Renal cortex interstitium (tissue), 11 donors: ENCODE results near the gene KRTAP10-3. TPM values are rescaled to one million over a fixed set of nuclear protein-coding genes. Genes with fewer than 3 reads are reported as not detected.

Source experiments
- DNase-seq, 11 donors: peaks; one replicate each; pipeline ENCODE4 v3.0.0-alpha.2; 2013; ENCODE audit warnings: low read depth in 9 of 11, low spot score in 4 of 11; ENCODE audit errors: extremely low read depth in 1 of 11
- polyA plus RNA-seq, 3 donors: library from polyadenylated mRNA; unstranded; fragments of 120-200 nt; gene quantifications; one replicate each; pipeline ENCODE4 v1.2.1, GENCODE V29; 2013; ENCODE audit not compliant: insufficient read length in 3 of 3

The KRTAP10-3 gene
- polyA plus RNA-seq, 3 donors: not detected

- DNase-seq: no peak
Observed at GRCh38 chr21:44522753-44523204, 35.8 kb downstream of the KRTAP10-3 start.

DNA sequence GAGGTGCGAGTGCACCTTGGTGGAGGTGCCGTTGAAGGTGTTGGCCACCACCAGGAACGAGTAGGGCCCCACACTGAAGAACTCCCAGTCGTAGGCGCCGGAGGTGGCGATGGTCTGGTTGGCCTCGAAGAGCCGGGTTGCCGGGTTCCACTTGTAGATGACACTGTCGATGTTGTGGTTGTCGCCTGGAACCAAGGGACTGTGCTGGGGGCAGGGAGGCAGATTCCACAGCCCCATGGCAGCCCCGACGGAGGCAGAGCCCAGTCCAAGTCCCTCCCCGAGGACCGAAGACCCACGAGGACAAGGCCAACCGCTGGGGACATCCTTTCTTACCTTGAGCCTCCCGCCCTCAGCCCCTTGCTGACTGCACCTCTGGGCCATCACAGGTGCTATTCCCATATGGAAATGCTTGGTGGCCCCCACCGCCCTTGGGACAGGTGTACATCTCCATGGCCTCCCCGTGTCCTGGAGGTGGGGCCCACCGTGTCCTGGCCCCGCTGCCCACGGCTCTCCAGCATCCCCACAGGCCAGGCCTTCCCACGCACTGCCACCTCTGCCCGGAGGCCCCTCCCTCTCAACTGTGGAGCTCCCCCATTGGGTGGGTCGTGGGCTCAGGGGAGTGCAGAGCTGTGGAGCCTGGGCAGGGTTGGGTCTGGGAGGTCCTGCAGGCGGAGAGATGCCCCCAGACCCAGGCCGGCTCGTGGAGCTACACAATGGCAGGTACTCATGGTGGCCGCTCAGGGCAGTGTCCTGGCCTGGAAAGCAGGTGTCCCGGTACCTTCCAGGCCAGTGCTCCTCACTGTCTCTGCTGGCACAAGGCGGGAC lies 36.5 kb downstream of the KRTAP10-3 start:
- no peak for DNase-seq

DNA sequence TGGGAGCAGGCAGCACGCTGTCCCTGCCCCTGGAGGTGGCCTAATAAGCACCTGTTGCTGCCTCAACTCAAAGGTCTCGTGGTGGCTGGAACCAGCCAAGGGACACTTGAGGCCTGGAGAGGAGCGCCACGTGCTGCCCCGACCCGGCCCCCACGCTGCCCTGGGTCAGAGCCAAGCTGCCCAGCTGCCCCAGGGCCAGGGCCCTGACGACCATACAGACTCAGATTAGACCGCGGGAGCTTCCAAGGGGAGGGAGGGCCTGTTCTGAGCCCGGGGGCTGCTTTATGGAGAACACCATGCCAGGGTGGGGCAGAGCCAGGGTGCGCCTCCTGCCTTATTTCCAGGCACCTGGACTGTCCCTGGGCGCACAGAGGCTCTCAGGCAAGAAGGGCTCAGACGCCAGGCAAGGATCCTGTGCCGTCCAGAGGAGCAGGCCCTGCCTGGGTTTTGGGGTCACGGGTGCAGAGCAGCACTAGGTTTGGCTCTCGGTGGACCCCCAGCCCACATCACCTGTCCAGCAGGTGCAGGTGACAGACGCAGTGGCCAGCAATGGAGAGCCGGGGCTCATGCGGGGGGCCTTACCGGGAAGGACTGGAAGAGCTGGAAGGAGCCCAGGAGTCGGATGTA lies 37.2 kb downstream of the KRTAP10-3 start:
- DNase-seq: no peak

GRCh38 chr21:44520326-44521300 lies 38.0 kb downstream of the KRTAP10-3 start:
- DNase-seq: no peak

DNA sequence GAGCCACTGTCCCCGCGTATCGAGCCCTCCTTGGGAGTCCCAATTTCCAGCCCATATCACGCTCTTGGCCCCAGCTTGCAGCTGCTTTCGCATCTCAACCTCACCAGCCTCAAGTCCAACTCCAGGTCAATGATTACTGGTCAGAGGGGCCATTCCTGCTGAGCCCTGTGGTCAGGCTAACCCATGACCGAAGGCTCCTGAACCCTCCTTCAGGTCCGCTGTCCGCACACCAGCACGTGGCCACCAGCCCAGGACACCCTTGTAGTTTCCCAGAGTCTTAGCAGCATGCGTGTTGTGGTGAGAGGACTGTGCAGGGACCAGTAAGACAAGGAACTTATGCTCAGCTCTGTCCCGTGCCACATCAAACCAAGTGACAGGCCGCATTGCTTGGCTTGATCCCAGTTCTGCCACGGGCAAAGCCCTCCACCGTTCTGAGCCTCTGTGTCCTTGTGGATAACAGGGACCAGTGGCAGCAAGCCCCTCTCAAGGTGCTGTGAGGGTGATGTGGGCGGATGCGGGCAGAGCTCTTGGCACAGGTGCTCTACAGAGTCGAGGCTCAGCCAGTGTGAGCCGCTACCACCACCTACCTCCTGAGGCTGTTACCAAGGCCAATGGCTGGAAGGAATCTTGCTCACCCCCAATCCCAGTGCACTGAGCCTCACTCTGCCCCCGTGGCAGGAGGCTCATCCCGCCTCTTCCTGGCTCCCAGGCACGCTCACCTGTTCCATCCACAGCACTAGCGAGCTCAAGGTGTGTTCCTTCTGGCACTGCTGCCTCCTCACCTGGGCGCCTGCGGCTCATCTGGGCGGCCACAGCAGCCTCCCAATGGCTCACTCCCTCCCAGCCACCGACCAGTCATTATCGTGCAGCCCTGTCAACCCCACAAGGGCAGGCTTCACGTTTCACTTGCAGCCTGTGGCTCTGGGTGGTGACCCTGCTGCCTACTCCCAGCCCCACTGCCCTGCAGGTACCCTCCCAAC lies 39.0 kb downstream of the KRTAP10-3 start:
- no peak for DNase-seq

- DNase-seq: no peak
Observed at GRCh38 chr21:44518686-44519085, 39.9 kb downstream of the KRTAP10-3 start.

DNA sequence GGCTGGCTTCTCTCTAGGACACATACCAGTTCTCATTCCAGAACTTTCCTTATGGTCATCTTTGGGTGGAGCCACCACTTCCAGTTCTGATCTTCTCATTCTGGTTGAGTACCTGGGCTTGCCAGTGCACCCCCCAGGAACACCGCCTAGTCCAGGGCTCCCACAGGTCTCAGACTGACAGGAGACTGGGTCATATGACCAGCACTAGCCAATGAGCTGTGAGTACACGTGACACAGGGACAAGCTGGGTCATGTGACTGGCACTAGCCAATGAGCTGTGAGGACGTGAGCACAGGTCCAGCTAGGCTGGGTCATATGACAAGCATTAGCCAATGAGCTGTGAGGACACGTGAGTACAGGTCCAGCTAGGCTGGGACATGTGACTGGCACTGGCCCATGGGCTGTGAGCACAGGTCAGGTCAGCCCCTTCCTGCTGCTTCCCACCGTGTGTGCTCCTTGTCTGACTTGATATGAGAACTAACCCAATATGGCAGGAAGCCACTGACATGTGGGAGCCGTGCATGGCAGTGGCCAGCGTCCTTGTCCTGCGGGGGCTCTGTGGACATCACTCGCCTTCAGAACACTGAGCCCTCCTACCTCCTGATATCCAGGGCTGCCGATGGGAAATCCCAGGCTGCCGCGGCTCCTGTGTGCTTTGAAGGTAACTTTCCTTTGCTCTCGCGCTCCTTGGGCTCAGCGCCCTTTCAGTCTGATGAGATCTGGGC lies 41.3 kb downstream of the KRTAP10-3 start:
- no peak for DNase-seq

- DNase-seq: no peak
Observed at GRCh38 chr21:44516828-44517174, 41.8 kb downstream of the KRTAP10-3 start.

GRCh38 chr21:44516342-44516741 lies 42.3 kb downstream of the KRTAP10-3 start:
- no peak for DNase-seq

- DNase-seq: no peak
Observed at GRCh38 chr21:44515359-44516165, 43.0 kb downstream of the KRTAP10-3 start.

DNA sequence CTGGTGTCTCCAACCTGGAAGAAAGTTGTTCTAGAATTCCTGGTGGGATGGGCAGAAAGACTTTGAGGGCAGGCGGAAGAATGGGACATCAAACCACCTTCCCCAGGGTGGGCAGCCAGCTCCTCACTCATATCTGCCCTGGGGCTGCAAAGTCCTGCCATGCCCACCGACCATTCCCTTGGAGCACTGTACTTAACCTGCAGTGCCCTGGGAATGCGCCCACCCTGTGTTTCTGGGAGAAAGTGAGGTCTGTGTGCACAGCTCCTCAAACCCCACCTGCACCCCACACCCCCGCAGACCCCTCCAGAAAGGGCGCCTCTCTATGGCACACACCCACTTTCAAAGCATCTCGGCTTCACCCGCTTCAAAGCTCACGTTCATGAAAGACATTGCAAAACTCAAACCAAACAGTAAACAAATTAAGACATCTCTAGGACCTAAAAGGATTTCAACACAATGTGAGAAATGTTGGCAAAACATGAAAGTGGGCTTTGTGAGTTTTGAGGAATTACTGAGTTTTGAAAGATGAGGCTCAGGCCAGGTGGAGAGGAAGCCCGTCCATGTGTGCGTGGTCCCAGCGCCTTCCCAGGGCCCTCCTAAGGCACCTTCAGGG lies 43.7 kb downstream of the KRTAP10-3 start:
- DNase-seq: no peak

GRCh38 chr21:44514218-44514520 lies 44.4 kb downstream of the KRTAP10-3 start:
- DNase-seq: no peak

DNA sequence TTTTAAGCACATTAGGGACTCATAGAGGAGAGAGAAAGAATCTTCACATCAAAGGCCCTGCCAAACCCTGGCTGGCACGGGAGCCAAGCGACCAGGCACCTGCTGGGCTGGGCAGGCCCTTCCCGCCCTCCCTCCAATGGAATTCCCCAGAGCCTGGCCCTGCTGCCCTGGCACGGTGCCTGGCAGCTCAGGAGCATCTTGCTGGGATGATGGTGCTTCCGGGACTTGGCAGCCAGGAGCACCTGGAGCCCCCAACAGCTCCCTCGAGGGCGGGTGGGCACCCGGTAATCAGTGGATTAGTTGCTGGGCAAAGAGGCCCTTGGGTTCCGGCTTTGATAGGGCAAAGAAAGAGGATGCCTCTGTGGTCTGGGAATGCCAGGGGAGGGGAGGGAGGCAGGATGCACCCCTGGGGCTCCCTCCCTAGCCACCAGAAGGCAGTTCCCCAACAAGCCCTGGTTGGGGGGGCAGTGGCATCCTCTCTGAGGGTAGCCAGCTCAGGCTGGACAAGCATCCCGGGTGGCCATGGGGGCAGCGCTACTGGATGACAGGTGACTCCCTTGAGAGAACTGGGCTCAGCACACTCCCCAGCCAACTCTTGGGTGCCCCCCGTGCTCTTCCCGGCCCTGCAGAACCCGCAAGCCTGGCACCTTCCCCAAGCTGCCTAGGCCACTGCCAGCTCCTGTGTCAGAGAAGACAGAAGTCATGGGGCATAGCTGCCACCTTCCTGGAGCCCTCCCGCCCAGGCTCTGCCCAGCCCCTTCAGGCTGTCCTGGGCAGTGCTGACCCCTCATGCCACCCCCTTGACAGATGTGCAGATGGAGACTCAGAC lies 45.0 kb downstream of the KRTAP10-3 start:
- no peak for DNase-seq

DNA sequence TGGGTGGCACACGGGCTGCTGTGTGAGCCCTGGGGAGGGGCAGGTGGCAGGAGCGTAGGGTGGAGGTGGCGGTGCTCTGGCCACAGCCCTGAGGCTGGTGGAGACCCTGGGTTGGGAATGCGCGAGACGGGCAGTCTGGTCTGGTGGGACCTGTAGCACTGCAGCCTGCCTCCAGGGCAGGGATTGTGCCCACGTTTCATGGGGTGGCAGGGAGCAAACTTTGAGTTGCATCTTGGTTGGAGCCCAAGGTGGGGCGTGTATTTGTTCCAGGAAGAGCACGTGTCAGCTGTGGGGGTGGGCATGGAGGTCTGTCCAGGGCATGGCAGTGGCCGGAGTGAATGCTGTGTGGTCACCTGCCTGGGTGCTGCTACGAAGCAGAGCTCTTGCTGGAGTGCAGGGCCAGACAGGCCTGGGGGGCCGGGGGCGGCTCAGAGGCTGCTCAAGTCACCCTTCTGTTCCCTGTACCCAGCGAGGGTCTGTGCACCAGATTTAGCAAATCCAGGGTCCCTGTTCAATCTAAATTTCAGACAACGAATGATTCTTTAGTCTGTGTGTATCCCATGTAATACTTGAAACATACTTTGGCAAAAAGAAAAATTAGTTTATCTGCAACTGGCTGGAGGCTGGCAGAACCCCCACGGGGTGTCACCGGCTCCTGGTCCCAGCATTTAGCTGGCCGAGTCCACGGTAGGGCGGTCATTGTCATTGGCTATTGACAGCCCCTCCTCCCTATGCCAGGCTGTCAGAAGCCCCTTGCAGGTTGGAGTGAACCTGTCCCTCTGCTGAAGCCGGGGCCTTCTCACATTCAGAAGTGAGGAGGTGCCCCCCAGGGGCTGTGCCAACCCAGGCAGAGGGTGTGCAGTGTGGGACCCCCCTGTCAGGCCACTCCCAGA lies 45.9 kb downstream of the KRTAP10-3 start:
- no peak for DNase-seq

GRCh38 chr21:44511938-44512275 lies 46.7 kb downstream of the KRTAP10-3 start:
- DNase-seq: no peak
